ENCODE results near the gene OR6N1. TPM values are rescaled to one million over a fixed set of nuclear protein-coding genes. Genes with fewer than 3 reads are reported as not detected.

OR6N1 gene
- total RNA-seq, 1 experiment from 2014 or later = not detected

DNA sequence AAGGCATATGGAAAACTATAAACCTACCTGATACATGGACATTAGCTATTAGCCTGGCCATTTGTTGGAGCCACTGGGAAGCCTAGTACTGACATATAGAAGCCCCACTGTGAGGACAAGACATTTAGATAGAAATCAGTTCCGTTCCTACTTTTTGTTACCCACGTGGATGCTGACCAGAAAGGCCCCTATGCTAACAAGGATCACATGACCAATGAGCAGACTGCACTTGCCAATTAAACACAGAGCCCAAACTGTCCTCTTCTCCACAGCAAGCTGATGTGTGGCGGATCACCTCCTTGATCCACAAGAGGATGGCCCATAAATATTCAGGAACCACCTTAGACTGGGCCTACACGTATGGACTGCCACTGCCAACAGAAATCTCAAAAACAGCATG, 40.3 kb downstream of the OR6N1 start:
- TF ChIP-seq, protein P1, sequence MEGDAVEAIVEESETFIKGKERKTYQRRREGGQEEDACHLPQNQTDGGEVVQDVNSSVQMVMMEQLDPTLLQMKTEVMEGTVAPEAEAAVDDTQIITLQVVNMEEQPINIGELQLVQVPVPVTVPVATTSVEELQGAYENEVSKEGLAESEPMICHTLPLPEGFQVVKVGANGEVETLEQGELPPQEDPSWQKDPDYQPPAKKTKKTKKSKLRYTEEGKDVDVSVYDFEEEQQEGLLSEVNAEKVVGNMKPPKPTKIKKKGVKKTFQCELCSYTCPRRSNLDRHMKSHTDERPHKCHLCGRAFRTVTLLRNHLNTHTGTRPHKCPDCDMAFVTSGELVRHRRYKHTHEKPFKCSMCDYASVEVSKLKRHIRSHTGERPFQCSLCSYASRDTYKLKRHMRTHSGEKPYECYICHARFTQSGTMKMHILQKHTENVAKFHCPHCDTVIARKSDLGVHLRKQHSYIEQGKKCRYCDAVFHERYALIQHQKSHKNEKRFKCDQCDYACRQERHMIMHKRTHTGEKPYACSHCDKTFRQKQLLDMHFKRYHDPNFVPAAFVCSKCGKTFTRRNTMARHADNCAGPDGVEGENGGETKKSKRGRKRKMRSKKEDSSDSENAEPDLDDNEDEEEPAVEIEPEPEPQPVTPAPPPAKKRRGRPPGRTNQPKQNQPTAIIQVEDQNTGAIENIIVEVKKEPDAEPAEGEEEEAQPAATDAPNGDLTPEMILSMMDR (conservative IDR thresholded peaks at IDR 0.05; ENCODE audit: low read depth, low read length) = no peak
- no peak for TF ChIP-seq EZH2 (IDR thresholded peaks at IDR 0.05; ENCODE audit: borderline replicate concordance, low read depth, low read length, poor library complexity, severe bottlenecking)
- Histone ChIP-seq H3K36me3 (ENCODE audit: insufficient read depth, low read length, poor library complexity, severe bottlenecking) (no peaks in the 10 kb centered on the region), H3K27me3 (replicated peaks; ENCODE audit: insufficient read depth, low read depth, low read length, poor library complexity) (peaks cover 28% of the 10 kb centered on the region), H3K4me1 (ENCODE audit: insufficient read depth, low read length, poor library complexity, severe bottlenecking) (no peaks in the 10 kb centered on the region), H3K9me3 (ENCODE audit: low read depth, low read length, poor library complexity, severe bottlenecking) (no peaks in the 10 kb centered on the region), H3K4me3 (ENCODE audit: low read depth, low read length, poor library complexity, severe bottlenecking) (no peak overlapping the region), H3K27ac (ENCODE audit: low read depth, low read length, poor library complexity, severe bottlenecking) (no peak overlapping the region)
- no TSS peak for BruUV-seq (replicated peaks)
- POLR2A ChIA-PET (ENCODE audit: low non-redundant PET) = no interaction called here
- intact Hi-C loops (cut with micrococcal nuclease; ENCODE audit: unreplicated experiment) = no loop called here
- CTCF ChIA-PET = no interaction called here
- no peak for DNase-seq (ENCODE audit: low spot score)

DNA sequence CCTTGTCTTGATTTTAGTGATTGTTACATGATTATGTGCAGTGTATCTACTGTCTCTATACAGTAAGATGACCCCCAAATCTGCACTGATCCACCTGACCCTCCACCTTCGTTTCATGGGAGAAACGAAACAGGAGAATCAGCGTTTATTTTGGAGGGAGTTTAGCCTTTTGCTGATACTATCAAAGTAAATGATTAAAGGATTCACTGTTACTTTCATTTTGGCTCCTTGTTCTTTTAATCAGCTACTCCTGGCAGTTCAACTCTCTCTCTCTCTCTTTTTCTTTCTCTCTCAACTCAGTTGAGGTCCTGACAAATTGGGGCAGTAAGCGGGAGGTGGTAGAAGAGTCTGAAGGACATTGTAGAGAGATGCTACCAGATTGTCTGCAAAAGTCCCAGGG, 41.5 kb downstream of the OR6N1 start:
- Histone ChIP-seq H3K27me3 (replicated peaks; ENCODE audit: insufficient read depth, low read depth, low read length, poor library complexity) (peaks cover 41% of the 10 kb centered on the region), H3K4me1 (ENCODE audit: insufficient read depth, low read length, poor library complexity, severe bottlenecking) (no peaks in the 10 kb centered on the region), H3K4me3 (ENCODE audit: low read depth, low read length, poor library complexity, severe bottlenecking) (no peak overlapping the region), H3K9me3 (ENCODE audit: low read depth, low read length, poor library complexity, severe bottlenecking) (no peaks in the 10 kb centered on the region), H3K36me3 (ENCODE audit: insufficient read depth, low read length, poor library complexity, severe bottlenecking) (no peaks in the 10 kb centered on the region), H3K27ac (ENCODE audit: low read depth, low read length, poor library complexity, severe bottlenecking) (no peak overlapping the region)
- no peak for DNase-seq (ENCODE audit: low spot score)
- CTCF ChIA-PET = no interaction called here
- BruUV-seq (replicated peaks) = no TSS peak
- TF ChIP-seq EZH2 (IDR thresholded peaks at IDR 0.05; ENCODE audit: borderline replicate concordance, low read depth, low read length, poor library complexity, severe bottlenecking) = no peak
- TF ChIP-seq, protein P1 (conservative IDR thresholded peaks at IDR 0.05; ENCODE audit: low read depth, low read length) = no peak
- intact Hi-C loops (cut with micrococcal nuclease; ENCODE audit: unreplicated experiment) = no loop called here
- POLR2A ChIA-PET (ENCODE audit: low non-redundant PET) = no interaction called here

DNA sequence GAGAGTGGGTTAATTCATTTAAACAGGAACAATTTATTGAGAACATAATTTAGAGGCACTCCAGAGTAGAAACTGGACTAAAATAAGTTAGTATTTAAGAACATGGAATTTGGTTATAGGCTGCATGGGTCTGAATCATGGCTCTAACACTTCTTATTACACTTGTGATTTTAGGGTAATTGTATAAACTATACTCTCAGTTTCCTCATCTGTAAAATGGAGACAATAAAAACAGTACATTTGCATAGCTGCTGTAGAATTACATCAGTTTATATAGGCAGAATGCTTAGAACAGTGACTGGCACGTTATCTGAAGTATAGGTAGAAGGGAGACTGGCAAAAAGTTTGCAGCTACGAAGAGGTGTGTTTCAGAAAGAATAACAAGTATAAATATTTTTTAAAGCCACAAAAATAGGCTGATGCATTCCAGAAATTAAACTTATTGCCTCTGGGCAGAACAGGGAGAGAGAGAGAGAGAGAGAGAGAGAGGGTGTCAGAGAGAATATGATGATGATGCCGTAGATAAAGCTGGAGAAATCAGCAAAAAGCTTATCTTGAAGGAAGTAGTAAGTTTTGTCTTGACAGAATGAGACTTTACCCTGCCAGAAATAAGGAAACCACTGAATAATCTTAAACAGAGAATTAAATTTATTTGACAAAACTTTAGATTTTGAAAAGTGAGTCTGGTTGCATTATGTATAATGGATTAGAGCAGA, 43.3 kb downstream of the OR6N1 start:
- ChIA-PET POLR2A (ENCODE audit: low non-redundant PET) (no interaction called here), CTCF (no interaction called here)
- intact Hi-C loops (cut with micrococcal nuclease; ENCODE audit: unreplicated experiment) = no loop called here
- Histone ChIP-seq H3K27ac (ENCODE audit: low read depth, low read length, poor library complexity, severe bottlenecking) (no peak overlapping the region), H3K27me3 (replicated peaks; ENCODE audit: insufficient read depth, low read depth, low read length, poor library complexity) (peaks cover 42% of the 10 kb centered on the region), H3K9me3 (ENCODE audit: low read depth, low read length, poor library complexity, severe bottlenecking) (no peaks in the 10 kb centered on the region), H3K4me1 (ENCODE audit: insufficient read depth, low read length, poor library complexity, severe bottlenecking) (no peaks in the 10 kb centered on the region), H3K4me3 (ENCODE audit: low read depth, low read length, poor library complexity, severe bottlenecking) (no peak overlapping the region), H3K36me3 (ENCODE audit: insufficient read depth, low read length, poor library complexity, severe bottlenecking) (no peaks in the 10 kb centered on the region)
- BruUV-seq (replicated peaks) = no TSS peak
- TF ChIP-seq, protein P1 (conservative IDR thresholded peaks at IDR 0.05; ENCODE audit: low read depth, low read length) = no peak
- no peak for TF ChIP-seq EZH2 (IDR thresholded peaks at IDR 0.05; ENCODE audit: borderline replicate concordance, low read depth, low read length, poor library complexity, severe bottlenecking)
- DNase-seq (ENCODE audit: low spot score) = no peak
